ENCODE data around the gene DCAF4. TPM values are rescaled to one million over a fixed set of nuclear protein-coding genes. Genes with fewer than 3 reads are reported as not detected.
A peak's percentile ranks its signal among the peaks of the same experiment; 100 is the strongest.

DCAF4 gene
- 12.9 and 15.5 TPM in 2 replicates for total RNA-seq (2012; rRNA removed)

GRCh38 chr14:72926292-72927028, at the start of gene DCAF4:
DCAF4 (plus strand) TSS chr14:72926464; CDS start chr14:72937979, 11,515 bp downstream.
- peak within 1 kb of the TSS; percentile 98 for H3K4me3 ChIP-seq (ENCODE audit: low read length)
- H3K27me3 ChIP-seq (ENCODE audit: control insufficient read depth, insufficient read depth, low read length): no peaks in the 10 kb centered on the region
- peaks cover 10% of the 10 kb centered on the region for H3K4me1 ChIP-seq (ENCODE audit: control insufficient read depth, insufficient read depth, low read length)
- H3K4me2 ChIP-seq (ENCODE audit: low read length): peak within 1 kb of the TSS; percentile 96
- peak within 1 kb of the TSS; percentile 91 for H3K9ac ChIP-seq (ENCODE audit: low read depth, low read length)
- no peaks in the 10 kb centered on the region for H3K9me3 ChIP-seq (replicated peaks; ENCODE audit: low read length)
- no peaks in the 10 kb centered on the region for H3K36me3 ChIP-seq (ENCODE audit: insufficient read depth, low read length)

GRCh38 chr14:72876710-72877063, 49.6 kb upstream of the DCAF4 start:
- Histone ChIP-seq H3K9me3 (replicated peaks; ENCODE audit: low read length) (no peaks in the 10 kb centered on the region), H3K36me3 (ENCODE audit: insufficient read depth, low read length) (no peaks in the 10 kb centered on the region), H3K4me3 (ENCODE audit: low read length) (no peak overlapping the region), H3K9ac (ENCODE audit: low read depth, low read length) (no peak overlapping the region), H3K27me3 (ENCODE audit: control insufficient read depth, insufficient read depth, low read length) (no peaks in the 10 kb centered on the region), H3K4me2 (ENCODE audit: low read length) (no peak overlapping the region), H3K4me1 (ENCODE audit: control insufficient read depth, insufficient read depth, low read length) (no peaks in the 10 kb centered on the region)

GRCh38 chr14:72878746-72879145, 47.5 kb upstream of the DCAF4 start:
- H3K4me2 ChIP-seq (ENCODE audit: low read length): no peak overlapping the region
- no peaks in the 10 kb centered on the region for H3K4me1 ChIP-seq (ENCODE audit: control insufficient read depth, insufficient read depth, low read length)
- H3K9ac ChIP-seq (ENCODE audit: low read depth, low read length): no peak overlapping the region
- no peaks in the 10 kb centered on the region for H3K27me3 ChIP-seq (ENCODE audit: control insufficient read depth, insufficient read depth, low read length)
- no peaks in the 10 kb centered on the region for H3K9me3 ChIP-seq (replicated peaks; ENCODE audit: low read length)
- no peaks in the 10 kb centered on the region for H3K36me3 ChIP-seq (ENCODE audit: insufficient read depth, low read length)
- no peak overlapping the region for H3K4me3 ChIP-seq (ENCODE audit: low read length)

- H3K27me3 ChIP-seq (ENCODE audit: control insufficient read depth, insufficient read depth, low read length): no peaks in the 10 kb centered on the region
- H3K4me1 ChIP-seq (ENCODE audit: control insufficient read depth, insufficient read depth, low read length): peaks cover 5% of the 10 kb centered on the region
- no peaks in the 10 kb centered on the region for H3K9me3 ChIP-seq (replicated peaks; ENCODE audit: low read length)
- H3K9ac ChIP-seq (ENCODE audit: low read depth, low read length): no peak overlapping the region
- no peak overlapping the region for H3K4me3 ChIP-seq (ENCODE audit: low read length)
- H3K4me2 ChIP-seq (ENCODE audit: low read length): no peak overlapping the region
- H3K36me3 ChIP-seq (ENCODE audit: insufficient read depth, low read length): no peaks in the 10 kb centered on the region
Measured at GRCh38 chr14:72879431-72879830, 46.8 kb upstream of the DCAF4 start.

- no peaks in the 10 kb centered on the region for H3K27me3 ChIP-seq (ENCODE audit: control insufficient read depth, insufficient read depth, low read length)
- H3K9me3 ChIP-seq (replicated peaks; ENCODE audit: low read length): no peaks in the 10 kb centered on the region
- H3K4me2 ChIP-seq (ENCODE audit: low read length): no peak overlapping the region
- H3K36me3 ChIP-seq (ENCODE audit: insufficient read depth, low read length): no peaks in the 10 kb centered on the region
- H3K4me3 ChIP-seq (ENCODE audit: low read length): no peak overlapping the region
- no peak overlapping the region for H3K9ac ChIP-seq (ENCODE audit: low read depth, low read length)
- peaks cover 6% of the 10 kb centered on the region for H3K4me1 ChIP-seq (ENCODE audit: control insufficient read depth, insufficient read depth, low read length)
Measured at GRCh38 chr14:72880164-72880563, 46.1 kb upstream of the DCAF4 start.

GRCh38 chr14:72880820-72881219, 45.4 kb upstream of the DCAF4 start:
- no peaks in the 10 kb centered on the region for H3K9me3 ChIP-seq (replicated peaks; ENCODE audit: low read length)
- no peak overlapping the region for H3K9ac ChIP-seq (ENCODE audit: low read depth, low read length)
- H3K27me3 ChIP-seq (ENCODE audit: control insufficient read depth, insufficient read depth, low read length): no peaks in the 10 kb centered on the region
- H3K4me2 ChIP-seq (ENCODE audit: low read length): no peak overlapping the region
- H3K4me1 ChIP-seq (ENCODE audit: control insufficient read depth, insufficient read depth, low read length): peaks cover 6% of the 10 kb centered on the region
- H3K36me3 ChIP-seq (ENCODE audit: insufficient read depth, low read length): no peaks in the 10 kb centered on the region
- no peak overlapping the region for H3K4me3 ChIP-seq (ENCODE audit: low read length)

- Histone ChIP-seq H3K4me2 (ENCODE audit: low read length) (no peak overlapping the region), H3K9ac (ENCODE audit: low read depth, low read length) (no peak overlapping the region), H3K4me3 (ENCODE audit: low read length) (no peak overlapping the region), H3K4me1 (ENCODE audit: control insufficient read depth, insufficient read depth, low read length) (peaks cover 6% of the 10 kb centered on the region), H3K9me3 (replicated peaks; ENCODE audit: low read length) (no peaks in the 10 kb centered on the region), H3K36me3 (ENCODE audit: insufficient read depth, low read length) (no peaks in the 10 kb centered on the region), H3K27me3 (ENCODE audit: control insufficient read depth, insufficient read depth, low read length) (no peaks in the 10 kb centered on the region)
Measured at GRCh38 chr14:72881543-72881942, 44.7 kb upstream of the DCAF4 start.

- no peaks in the 10 kb centered on the region for H3K27me3 ChIP-seq (ENCODE audit: control insufficient read depth, insufficient read depth, low read length)
- no peak overlapping the region for H3K4me3 ChIP-seq (ENCODE audit: low read length)
- peaks cover 6% of the 10 kb centered on the region for H3K4me1 ChIP-seq (ENCODE audit: control insufficient read depth, insufficient read depth, low read length)
- H3K4me2 ChIP-seq (ENCODE audit: low read length): no peak overlapping the region
- H3K36me3 ChIP-seq (ENCODE audit: insufficient read depth, low read length): no peaks in the 10 kb centered on the region
- no peaks in the 10 kb centered on the region for H3K9me3 ChIP-seq (replicated peaks; ENCODE audit: low read length)
- H3K9ac ChIP-seq (ENCODE audit: low read depth, low read length): no peak overlapping the region
Measured at GRCh38 chr14:72882047-72882446, 44.2 kb upstream of the DCAF4 start.

- H3K9me3 ChIP-seq (replicated peaks; ENCODE audit: low read length): no peaks in the 10 kb centered on the region
- H3K4me3 ChIP-seq (ENCODE audit: low read length): no peak overlapping the region
- no peaks in the 10 kb centered on the region for H3K36me3 ChIP-seq (ENCODE audit: insufficient read depth, low read length)
- no peak overlapping the region for H3K4me2 ChIP-seq (ENCODE audit: low read length)
- H3K4me1 ChIP-seq (ENCODE audit: control insufficient read depth, insufficient read depth, low read length): peaks cover 6% of the 10 kb centered on the region
- no peak overlapping the region for H3K9ac ChIP-seq (ENCODE audit: low read depth, low read length)
- no peaks in the 10 kb centered on the region for H3K27me3 ChIP-seq (ENCODE audit: control insufficient read depth, insufficient read depth, low read length)
Measured at GRCh38 chr14:72882463-72882862, 43.8 kb upstream of the DCAF4 start.

GRCh38 chr14:72883109-72883508, 43.2 kb upstream of the DCAF4 start:
- H3K9ac ChIP-seq (ENCODE audit: low read depth, low read length): no peak overlapping the region
- no peak overlapping the region for H3K4me3 ChIP-seq (ENCODE audit: low read length)
- H3K4me2 ChIP-seq (ENCODE audit: low read length): no peak overlapping the region
- H3K4me1 ChIP-seq (ENCODE audit: control insufficient read depth, insufficient read depth, low read length): peaks cover 6% of the 10 kb centered on the region
- no peaks in the 10 kb centered on the region for H3K27me3 ChIP-seq (ENCODE audit: control insufficient read depth, insufficient read depth, low read length)
- no peaks in the 10 kb centered on the region for H3K9me3 ChIP-seq (replicated peaks; ENCODE audit: low read length)
- H3K36me3 ChIP-seq (ENCODE audit: insufficient read depth, low read length): no peaks in the 10 kb centered on the region

GRCh38 chr14:72883961-72884360, 42.3 kb upstream of the DCAF4 start:
- Histone ChIP-seq H3K4me3 (ENCODE audit: low read length) (no peak overlapping the region), H3K27me3 (ENCODE audit: control insufficient read depth, insufficient read depth, low read length) (no peaks in the 10 kb centered on the region), H3K9ac (ENCODE audit: low read depth, low read length) (no peak overlapping the region), H3K36me3 (ENCODE audit: insufficient read depth, low read length) (no peaks in the 10 kb centered on the region), H3K9me3 (replicated peaks; ENCODE audit: low read length) (no peaks in the 10 kb centered on the region), H3K4me1 (ENCODE audit: control insufficient read depth, insufficient read depth, low read length) (peaks cover 15% of the 10 kb centered on the region), H3K4me2 (ENCODE audit: low read length) (no peak overlapping the region)

GRCh38 chr14:72884386-72884785, 41.9 kb upstream of the DCAF4 start:
- Histone ChIP-seq H3K9ac (ENCODE audit: low read depth, low read length) (no peak overlapping the region), H3K4me1 (ENCODE audit: control insufficient read depth, insufficient read depth, low read length) (peaks cover 15% of the 10 kb centered on the region), H3K27me3 (ENCODE audit: control insufficient read depth, insufficient read depth, low read length) (no peaks in the 10 kb centered on the region), H3K4me2 (ENCODE audit: low read length) (no peak overlapping the region), H3K4me3 (ENCODE audit: low read length) (no peak overlapping the region), H3K36me3 (ENCODE audit: insufficient read depth, low read length) (no peaks in the 10 kb centered on the region), H3K9me3 (replicated peaks; ENCODE audit: low read length) (no peaks in the 10 kb centered on the region)

All from skeletal muscle satellite cell (primary cell).